CD4-positive, alpha-beta T cell treated with Interleukin-17A for 1 hour (primary cell): ENCODE data around the gene LENG8.
"Not testable (repeated sequence)": the region's sequence is repeated elsewhere in the genome, so short reads cannot be mapped to it uniquely, and the experiment has no call there.

Source experiments
- DNase-seq: peaks from one replicate; pipeline ENCODE4 v3.0.0-alpha.2; 2020

Gene LENG8

DNA sequence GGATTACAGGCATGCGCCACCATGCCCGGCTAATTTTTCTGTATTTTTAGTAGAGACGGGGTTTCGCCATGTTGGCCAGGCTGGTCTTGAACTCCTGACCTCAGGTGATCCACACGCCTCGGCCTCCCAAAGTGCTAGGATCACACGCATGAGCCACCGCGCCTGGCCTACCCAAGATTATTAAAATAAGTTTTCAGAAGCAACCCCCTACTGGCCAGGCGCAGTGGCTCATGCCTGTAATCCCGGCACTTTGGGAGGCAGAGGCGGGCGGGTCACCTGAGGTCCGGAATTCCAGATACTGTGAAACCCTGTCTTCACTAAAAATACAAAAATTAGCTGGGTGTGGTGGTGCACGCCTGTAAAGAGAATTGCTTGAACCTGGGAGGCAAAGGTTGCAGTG is 2.6 kb upstream of the LENG8 start:
- DNase-seq: not testable (repeated sequence)

DNA sequence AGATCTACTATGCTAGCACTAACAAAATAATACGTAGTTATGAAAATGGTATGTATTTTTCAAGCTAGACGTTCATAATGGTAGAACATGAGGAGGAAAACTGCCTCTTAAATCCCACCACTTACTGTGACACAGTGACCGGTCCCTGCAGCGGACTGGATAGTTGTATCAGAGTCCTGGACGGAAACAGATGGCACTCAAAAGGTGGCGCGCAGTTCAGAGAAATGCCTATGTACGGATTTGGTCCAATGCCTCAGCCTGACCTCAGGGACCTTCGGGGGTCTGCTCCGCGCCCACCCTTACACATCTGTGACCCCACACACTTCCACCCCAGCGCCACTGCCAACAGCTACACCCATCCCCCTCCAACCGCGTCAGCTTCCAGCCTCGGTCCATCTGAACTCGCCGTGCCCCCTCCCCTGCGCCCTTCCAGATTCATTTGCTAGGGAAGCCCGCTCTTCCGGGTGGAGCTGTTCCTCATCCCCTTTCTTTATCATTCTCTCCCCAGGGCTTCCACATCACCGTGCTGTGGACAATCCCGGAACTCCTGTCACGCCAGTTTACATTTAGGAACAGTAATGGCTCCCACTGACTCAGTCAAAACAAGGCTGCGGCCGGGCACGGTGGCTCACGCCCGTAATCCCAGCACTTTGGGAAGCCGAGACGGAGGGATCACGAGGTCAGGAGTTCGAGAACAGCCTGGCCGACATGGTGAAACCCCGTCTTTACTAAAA is 792 bp upstream of the LENG8 start:
- peak; percentile 58 for DNase-seq

DNA sequence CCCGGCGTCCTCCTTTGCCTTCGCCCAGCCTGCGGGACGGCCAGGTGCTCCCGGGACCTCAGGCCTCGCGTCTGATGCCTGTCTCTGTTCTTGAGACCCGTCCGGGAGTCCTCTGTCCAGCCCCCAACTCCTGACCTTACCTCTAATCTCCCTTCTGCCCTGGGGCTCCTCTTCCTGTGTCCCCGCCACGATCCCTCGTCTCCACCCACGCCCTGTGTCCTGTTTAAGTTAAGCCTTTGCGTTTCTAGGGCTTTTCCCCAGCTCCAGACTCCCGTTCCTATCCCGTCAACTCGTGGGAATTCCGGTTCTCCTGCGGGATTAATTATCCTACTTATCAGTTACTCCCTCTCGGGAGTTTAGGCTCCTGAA is 686 bp downstream of the LENG8 start:
- no peak for DNase-seq

DNA sequence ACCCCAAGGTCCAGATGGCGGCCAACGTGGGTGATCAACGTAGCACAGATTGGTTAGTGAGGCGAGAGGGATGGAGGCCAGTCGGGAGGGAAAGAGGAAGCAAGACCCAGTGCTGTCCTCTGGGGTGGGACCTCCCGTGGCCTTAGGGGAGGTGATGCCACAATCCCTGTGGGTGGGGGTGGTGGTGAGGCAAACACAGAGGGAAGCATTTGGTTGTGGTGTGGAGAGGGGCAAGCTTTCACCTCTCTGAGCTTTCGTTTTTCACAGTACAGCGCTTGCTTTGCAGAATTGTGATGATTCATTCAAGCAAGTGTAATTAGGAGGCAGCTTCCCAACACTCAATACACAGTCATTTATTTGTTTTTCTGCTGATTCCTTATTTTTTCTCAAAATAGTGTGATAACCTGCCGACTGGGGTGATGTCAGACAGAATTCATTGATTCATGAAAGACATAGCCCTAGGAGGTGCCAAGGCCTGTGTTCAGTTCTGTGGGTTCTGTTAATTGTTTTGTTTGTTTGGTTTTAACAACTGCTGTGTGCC is 2.4 kb downstream of the LENG8 start:
- DNase-seq: no peak

DNA sequence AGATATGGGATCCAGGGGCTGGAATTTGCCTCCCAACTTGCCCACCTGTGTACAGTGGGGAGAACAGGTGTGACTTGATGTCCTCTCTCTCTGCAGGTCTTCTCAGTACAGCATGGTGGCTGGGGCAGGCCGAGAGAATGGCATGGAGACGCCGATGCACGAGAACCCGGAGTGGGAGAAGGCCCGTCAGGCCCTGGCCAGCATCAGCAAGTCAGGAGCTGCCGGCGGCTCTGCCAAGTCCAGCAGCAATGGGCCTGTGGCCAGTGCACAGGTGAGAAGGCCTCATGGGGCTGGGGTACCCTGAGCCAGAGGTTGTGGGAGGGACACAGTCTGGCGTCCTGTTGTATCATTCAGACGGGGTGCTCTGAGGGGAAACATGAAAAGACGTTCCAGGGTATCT is 3.0 kb downstream of the LENG8 start:
- no peak for DNase-seq

DNA sequence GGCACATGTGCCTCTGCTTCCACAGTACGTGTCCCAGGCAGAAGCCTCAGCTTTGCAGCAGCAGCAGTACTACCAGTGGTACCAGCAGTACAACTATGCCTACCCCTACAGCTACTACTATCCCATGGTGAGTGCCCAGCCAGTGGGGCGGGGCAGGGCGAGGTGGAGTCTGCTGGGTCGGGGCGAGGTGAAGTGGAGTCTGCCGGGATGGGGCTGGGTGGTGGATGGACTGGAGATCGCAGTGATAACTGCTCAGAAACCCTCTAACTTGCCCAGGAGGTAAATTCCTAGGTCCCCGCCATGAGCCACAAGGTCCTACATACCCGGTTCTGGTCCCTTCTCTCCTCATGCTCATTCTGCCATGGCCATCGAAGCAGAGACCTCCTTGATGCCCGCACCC is 3.6 kb downstream of the LENG8 start:
- no peak for DNase-seq

DNA sequence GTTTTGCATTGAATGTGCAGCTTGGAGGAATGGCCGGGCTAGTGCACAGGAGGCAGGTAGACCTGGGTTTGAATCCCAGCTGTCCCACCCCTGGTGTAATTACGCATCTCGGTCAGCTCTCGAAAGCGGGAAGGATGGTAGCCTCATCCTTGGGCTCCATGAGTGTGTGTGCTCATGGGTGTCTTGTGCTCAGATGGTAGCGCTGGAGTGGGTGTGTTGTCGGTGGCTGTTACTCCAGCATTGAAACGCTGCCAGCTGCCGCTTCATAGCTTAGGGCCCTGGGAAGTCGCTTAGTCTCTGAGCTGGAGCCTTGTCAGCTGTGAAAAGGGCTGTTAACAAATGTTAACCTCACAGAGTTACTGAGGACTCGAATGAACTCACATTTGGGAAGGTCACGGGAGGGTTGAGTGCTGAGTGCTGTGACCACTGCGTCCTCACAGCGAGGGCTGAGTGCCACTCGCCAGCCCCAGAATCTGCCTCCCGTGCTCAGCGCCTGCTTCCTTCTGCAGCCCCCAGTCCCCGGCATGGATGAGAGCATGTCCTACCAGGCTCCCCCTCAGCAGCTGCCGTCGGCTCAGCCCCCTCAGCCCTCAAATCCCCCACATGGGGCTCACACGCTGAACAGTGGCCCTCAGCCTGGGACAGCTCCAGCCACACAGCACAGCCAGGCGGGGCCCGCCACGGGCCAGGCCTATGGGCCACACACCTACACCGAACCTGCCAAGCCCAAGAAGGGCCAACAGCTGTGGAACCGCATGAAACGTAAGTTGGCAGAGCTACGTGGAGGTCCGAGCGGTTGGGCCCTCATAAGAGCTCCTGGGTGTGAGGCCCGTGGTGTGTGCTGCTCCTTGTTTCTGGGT is 5.2 kb downstream of the LENG8 start:
- no peak for DNase-seq

DNA sequence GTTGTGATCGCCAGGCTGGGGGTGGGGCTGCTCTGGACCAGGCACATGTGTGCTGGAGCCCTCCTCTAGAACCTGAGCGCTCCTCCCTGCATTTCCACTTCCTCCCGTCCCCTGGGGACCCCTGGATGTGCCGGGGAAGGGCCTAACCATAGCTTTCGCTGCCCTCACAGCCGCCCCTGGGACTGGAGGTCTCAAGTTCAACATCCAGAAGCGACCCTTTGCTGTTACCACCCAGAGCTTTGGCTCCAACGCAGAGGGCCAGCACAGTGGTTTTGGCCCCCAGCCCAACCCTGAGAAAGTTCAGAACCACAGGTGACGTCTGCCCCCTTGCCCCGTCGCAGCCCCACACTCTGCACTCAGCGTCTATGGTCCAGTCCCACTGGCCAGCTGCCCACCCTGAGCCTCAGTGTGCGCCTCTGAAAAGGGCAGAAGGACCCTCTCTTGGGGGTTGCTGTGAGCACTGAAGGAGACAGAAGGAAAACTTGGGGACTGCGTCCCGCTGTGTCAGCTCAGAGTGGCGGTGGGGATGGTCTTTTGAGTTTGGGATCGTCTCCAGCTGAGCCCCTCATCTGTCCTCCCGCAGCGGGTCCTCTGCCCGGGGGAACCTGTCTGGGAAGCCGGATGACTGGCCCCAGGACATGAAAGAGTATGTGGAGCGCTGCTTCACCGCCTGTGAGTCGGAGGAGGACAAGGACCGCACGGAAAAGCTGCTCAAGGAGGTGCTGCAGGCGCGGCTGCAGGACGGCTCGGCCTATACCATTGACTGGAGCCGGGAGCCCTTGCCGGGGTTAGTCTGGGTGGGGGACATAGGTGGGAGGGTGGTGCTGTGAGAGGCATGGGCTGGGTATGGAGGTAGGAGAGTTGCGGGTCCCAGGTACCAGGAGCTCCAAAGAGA is 6.0 kb downstream of the LENG8 start:
- DNase-seq: no peak

DNA sequence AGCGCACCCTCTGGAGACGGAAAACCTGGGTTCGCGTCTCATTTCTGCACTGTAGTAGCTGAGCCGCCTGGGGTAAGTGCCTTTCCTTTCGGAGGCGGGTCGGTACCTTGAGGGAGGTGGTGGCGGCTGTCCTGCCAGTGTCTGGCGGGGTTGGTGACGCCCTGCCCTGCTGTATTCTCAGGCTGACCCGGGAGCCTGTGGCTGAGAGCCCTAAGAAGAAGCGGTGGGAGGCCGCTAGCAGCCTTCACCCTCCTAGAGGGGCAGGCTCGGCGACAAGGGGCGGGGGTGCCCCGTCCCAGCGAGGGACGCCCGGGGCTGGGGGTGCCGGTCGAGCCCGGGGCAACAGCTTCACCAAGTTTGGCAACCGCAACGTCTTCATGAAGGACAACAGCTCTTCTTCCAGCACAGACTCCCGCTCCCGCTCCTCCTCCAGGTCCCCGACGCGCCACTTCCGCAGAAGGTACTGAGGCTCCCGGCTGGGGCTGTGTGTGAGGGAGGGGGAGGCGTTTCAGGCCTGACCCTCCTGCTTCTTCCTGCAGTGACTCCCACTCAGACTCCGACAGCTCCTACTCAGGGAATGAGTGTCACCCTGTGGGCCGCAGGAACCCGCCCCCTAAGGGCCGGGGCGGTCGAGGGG is 6.9 kb downstream of the LENG8 start:
- DNase-seq: no peak

DNA sequence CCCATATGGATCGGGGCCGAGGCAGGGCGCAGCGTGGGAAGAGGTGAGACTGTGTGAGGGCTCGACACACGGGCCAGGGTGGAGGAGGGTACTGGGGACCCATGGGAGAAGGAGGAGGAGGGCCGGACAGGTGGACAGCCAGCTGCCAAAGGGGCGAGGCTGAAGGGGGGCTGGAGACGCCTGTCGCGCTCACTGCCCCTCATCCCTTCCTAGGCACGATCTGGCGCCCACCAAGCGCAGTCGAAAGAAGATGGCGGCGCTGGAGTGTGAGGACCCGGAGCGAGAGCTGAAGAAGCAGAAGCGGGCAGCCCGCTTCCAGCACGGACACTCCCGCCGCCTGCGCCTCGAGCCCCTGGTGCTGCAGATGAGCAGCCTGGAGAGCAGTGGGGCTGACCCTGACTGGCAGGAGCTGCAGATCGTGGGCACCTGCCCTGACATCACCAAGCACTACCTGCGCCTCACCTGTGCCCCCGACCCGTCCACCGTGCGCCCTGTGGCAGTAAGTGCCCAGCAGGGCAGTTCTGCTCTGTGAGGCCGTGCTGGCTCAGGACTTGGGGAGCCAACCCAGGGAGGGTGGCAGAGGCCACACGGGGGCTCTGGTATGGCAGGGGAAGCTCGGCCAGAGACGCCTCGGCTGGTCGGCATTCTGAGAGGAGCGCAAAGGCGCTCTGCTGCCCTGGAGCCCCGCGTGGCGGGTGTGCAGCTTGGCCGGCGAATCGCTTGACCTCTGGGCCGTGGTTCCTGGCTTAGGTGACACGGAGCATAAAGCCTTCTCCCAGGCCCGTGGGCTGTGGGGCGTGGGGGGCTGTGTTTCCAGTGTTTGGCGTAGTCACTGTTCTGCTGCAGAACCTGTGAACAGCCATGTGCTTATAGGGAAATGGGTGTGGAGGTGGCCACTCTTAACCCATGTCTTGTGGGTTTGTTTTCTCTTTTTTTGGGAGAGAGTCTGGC is 7.7 kb downstream of the LENG8 start:
- no peak for DNase-seq

DNA sequence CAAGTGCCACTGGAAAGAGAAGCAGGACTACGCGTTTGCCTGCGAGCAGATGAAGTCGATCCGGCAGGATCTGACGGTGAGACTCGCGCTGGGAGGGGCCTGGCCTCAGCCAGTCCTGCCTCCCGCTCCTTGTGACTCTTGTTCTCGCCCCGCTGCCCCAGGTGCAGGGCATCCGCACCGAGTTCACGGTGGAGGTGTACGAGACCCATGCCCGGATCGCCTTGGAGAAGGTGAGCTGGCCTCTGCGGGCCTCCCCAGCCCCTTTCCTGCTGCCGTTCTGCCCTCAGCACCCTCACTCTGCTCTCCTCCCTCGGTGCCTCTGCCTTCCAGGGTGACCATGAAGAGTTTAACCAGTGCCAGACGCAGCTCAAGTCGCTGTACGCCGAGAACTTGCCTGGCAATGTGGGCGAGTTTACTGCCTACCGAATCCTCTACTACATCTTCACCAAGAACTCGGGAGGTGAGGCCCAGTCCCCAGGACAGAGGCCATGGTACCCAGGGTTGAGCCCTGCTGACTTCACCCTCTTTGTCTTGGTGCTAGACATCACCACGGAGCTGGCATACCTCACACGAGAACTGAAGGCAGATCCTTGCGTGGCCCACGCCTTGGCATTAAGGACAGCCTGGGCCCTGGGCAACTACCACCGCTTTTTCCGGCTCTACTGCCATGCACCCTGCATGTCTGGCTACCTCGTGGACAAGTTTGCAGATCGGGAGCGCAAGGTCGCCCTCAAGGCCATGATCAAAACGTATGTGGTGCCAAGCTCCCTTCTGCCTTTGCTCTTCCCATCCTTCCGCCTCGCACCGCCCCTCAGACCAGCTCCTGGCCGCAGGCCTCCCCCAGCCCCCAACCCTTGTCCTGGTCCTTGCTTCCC is 9.0 kb downstream of the LENG8 start:
- DNase-seq: no peak

DNA sequence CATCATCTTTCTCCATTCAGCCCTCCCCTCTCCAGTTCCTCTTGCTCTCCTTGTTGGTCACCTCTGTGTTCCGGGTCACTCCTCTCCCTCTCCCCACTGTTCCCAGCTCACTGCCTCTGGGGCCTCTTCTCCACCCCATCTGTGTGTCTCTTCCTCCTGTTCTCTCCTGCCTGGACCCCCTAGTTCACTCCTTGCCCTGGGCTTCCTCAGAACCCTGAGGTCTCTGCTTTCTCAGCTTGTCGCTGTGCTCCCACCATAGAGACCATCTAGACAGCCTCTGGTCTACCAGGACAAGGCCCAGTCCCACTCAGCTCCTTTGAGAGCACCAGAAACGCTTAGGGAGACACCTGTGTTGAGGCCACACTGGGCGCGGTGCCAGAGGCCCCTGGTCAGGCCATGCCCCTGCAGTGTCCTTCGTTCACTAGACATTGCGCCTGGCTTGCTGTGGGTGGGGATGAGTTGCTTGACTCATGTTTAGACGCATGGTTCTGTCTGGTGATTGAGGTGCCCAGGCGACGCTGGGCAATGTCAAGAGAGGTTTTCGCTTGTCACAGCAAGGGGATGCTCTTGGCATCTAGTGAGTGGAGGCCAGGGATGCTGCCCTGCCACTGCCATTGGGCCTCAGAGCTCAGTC is 9.8 kb downstream of the LENG8 start:
- DNase-seq: no peak

DNA sequence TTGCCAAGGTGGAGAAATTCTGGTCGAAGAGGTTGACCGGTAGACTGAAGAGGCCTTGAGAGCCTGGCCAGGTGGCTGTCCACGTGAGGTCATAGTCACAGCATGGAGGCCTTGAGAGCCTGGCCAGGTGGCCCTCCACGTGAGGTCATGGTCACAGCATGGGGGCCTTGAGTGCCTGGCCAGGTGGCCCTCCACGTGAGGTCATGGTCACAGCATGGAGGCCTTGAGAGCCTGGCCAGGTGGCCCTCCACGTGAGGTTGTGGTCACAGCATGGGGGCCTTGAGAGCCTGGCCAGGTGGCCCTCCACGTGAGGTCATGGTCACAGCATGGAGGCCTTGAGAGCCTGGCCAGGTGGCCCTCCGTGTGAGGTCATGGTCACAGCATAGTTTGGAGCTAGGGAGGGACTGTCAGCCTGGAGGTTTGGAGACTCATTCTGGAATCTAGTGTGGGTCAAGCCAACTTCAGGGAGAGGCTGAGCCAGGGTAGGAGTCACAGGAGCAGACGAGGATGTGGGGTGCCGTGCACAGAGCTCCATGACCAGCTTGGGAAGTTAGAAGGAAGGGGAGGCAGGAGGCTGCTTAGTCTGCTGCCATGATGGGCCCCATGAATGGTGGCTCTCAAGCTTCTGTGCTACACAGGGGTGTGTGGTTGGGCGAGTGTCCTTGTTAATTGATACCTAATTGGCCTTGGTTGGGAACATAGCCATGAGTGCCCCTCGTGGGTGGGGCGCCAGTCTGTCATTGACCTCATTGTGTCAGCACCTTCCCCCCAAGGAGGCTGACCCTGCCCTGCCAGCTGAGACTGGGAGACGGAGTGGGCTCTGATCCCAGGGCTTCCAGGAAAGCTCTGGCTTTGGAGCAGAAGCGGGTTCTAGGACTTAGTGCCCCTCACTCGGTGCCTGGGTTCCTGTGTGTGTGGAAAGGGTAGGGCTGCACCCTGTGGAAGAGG is 10.6 kb downstream of the LENG8 start:
- no peak for DNase-seq

DNA sequence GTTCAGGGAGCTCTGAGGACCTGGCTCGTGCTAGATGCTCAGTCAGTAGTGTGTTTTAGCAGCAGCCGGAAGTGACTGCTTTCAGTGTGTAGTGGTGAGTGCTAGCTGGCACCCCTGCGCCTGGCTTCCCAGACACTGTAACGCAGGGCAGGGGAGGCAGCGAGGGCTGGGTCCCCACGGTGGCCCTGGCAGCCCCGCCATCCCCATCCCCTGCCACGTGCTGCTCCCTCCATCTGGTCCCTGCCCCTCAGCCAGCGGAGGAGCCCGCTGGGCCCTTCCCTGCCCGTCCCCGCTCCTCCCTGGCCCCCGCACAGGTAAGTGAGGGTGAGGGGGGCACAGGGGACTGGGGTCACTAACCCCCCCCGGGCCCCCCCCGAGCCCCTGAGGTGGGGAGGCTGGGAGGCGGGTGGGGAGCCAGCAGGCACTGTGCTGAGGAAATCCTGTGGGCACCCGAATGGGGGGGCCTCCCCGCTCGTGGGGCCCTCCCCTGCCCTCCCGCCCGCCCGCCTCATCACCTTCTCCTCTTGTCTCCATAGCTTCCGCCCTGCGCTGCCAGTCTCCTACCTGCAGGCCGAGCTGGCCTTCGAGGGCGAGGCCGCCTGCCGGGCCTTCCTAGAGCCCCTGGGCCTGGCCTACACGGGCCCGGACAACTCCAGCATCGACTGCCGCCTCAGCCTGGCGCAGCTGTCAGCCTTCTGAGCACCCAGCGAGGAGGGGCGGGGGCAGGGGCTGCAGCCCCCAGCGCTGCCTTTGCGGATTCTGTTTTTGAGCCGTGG is 11.4 kb downstream of the LENG8 start:
- DNase-seq: no peak

DNA sequence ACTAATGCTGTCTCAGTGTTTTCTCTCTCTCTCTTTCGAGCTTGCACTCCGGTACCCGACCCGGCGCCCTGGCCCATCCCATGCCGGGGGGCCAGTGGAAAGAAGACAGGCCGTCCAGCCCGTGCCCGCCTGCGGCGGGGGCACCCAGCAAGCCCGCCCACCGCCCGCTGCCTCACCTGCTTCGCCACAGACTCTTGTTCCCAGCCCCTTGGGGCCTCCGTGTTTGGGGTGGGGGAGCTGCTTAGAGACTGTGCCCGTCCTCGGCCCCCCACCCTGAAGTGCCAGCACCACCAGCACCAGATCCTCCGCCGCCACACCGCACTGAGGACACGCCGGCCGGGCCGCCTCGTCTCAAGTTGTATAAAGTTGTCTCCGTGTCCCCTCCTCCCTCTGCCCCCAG is 12.2 kb downstream of the LENG8 start:
- no peak for DNase-seq

DNA sequence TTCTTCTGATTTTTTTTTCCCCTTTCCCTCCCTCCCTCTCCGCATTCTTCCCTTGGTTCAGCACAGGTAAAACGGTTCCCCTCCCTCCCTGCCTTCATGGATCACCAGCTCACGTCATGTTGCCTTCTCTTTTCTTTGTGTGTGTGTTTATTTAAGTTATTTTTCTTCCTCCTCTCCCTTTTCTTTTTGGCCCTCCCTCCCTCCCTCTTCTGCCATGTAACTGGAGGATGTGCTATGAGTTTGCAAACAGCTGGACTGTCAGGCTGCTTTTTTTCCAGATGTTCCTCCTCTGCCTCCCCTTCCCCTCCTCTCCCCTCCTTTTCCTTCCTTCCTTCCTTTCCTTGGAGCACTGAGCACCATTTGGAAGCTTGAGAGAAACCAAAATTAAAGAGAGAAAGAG is 12.6 kb downstream of the LENG8 start:
- no peak for DNase-seq

DNA sequence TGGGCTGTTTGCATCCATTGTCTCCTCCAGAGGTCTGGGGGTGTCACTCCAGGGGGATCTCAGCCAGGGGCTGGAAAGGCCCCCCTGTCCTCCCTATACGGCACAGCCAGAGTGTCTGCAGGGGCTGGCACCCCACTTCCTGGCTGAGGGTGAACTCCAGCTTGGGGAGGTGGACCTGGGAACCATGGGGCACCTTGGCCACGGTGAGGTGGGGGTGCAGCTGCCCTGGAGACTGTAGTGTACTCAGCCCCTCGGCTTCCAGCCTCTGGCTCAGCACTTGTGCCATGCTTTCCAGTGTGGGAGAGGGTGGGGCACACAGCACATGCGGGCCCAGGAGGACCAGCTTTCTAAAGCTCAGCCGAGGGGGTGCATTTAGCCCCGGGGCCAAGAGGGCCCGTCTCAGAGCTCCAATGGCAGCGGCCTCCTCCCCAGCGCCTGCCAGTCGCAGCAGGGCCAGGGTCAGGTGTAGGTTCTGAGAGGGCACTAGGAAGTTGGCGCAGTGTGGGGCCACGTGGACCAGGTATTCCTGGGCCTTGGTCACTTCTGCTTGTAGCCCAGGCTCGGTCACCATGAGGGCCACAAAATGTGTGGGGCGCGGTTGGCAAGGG is 13.2 kb downstream of the LENG8 start:
- DNase-seq: no peak
